Central memory CD4-positive, alpha-beta T cell (primary cell): Measurements from ENCODE around the gene FRMPD2.
"Not testable (repeated sequence)": the region's sequence is repeated elsewhere in the genome, so short reads cannot be mapped to it uniquely, and the experiment has no call there.

Experiments
- DNase-seq: peaks from one replicate; pipeline ENCODE4 v3.0.0; 2022

The FRMPD2 gene

DNA sequence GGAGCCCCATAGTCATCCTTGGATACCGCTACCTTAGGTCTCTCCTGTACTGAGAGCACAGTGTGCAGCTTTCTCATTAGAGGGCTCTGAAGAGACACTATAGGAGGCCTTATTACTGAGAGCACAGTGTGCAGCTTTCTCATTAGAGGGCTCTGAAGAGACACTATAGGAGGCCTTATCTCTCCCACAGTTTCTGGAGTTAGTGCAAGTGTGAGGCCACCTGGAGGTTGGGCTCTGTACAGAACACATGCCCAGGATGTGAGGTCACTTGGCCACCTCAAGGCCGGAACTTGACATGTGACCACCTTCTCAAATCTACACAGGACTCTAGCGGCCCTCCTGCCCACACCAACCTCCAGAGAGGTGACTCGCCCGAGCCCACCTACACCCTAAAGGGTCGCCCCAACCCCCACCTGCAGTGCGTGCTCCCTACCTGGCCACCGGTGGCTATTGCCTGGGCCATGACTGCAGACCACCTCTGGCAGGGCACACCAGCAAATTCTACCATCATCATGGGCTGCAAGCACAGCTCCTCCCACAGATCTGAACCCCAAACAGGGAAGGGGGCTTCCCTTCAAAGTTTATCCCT, 24.6 kb downstream of the FRMPD2 start:
- no peak for DNase-seq

DNA sequence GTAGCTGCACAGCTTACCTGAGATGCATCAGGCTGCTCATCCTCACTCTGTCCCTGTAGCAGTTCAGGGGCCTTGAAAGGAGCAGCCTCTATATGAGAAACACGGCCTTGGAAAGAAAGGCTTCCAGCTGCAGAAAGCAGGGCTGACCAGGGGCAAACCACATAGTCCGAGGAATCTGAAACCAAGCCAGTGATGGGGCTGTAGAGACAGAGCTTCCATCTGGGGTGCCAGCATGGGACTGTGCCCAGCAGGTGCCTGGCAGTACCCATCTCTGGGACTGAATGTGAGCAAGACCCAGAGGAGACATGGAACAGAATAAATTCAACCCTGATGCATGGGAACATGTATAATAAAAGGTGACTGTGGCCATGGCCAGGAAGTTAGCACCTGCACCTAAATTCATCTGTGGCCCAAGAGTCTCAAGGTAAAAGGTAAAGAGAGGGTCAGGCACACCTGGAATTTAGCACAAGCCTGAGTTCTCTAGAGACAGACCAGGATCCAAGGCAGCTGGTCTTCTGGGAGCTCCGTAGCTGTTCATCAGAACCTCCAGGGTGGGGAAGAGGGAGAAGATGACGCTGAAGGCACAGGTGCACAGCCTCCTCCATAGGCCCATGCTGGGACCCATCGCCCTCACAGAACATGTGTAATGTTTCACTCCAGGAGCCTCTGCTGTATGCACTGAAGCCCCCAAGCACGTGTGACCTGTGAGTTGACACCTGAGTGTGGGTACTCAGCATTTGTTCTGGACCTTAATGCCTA, 25.3 kb downstream of the FRMPD2 start:
- DNase-seq = no peak

DNA sequence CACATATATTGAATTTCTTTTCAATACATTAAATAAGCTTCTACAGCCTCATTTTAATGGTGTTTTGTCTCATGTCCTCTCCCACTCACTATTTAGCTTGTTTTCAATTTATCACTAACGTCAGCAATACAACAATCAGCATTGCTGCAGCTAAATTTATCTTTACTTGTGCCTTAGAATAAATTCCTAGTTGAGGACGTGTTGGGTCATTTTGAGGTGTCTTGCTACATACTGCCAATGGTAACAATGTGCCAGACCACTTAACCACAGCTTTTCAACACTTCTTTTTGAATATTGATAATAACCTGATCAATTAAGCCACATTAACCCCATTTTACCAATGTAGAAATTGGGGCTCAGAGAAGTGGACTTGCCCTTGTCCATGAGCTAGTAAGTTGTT, 26.0 kb downstream of the FRMPD2 start:
- no peak for DNase-seq

DNA sequence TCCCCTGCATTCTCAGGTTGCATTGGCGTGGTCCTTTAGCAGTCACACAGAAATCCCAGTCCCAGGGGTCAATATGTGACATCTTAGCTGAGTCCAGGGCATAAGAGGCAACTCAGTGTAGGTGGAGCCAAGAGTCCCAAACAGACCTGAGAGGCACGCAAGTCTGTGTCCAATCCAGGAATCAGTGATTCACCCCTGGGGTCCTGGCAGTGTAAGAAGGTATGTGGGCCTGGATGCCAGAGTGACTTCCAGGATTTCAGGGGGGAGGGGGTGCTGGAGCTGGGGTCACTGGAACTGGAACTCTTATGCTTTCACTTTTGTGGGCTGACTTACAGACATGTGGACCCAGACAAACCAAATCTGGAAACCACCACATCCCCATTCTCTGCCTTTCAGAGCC, 26.8 kb downstream of the FRMPD2 start:
- DNase-seq = no peak

DNA sequence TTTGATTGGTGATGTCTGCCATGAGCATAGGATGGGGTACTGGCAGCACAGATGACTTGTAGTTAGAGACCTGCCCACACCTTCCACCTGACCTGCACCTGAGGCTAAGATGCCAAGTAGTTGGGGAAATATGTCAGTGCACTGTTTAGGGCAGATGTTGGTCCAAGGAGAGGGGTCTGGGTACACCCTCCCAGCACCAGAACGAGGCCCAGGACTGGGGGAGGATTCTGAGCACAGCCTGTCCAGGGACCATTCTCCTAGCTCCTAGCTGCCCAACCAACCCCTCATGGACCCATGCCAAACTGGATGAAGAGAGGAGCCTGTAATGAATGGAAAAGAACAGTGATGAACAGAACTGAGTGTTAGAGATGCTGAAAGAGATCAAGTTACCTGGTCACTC, 28.0 kb downstream of the FRMPD2 start:
- no peak for DNase-seq

DNA sequence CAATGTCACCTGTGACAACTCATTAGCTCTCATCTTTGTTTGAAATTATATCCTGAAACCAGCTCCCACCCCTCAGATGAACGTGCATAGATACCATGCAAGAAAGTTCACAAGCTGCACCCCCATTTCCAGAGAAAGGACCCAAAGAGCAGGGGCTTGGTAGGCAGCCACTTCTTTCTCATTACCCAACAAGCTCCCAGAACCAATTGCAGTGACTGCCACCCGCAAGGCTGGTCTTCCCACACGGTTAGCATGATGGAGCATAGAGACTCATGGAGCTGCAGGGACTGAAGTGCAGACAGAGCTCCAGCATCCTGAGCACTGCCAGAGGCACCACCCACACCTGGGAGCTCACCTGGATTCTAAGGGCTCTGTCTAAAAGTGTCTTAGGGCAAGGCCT, 28.5 kb downstream of the FRMPD2 start:
- no peak for DNase-seq

DNA sequence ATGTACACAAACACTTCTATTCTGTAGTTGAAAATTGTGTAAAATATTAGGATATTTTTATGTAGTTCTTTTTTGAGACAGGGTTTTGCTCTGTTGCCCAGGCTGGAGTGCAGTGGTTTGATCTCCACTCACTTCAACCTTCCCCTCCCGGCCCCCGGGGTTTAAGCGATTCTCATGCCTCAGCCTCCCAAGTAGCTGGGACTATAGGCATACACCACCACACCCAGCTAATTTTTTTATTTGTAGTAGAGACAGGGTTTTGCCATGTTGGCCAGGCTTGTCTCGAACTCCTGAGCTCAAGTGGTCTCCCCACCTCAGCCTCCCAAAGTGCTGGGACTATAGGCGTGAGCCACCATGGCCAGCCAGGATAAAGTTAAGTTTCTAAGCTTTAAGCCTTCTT, 30.6 kb downstream of the FRMPD2 start:
- not testable (repeated sequence) for DNase-seq

DNA sequence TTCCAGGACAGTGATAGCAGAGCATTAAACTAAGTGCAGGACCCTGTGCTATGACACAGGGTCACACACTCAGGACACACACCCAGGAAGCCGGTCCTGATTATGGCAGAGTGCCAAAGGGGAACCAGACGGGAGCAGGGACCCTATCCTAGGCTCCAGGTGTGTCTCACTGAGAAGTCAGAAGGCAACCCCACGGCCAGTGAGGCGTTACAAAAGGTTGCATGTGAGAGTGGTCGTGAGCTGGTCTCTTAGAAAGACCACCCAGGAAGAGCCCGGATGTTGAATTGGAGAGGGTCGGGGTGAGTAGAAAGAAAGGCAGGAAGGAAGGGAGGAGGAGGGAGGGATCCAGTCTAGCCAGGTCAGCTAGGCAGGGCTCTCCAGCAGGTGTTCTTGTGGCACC, 31.0 kb downstream of the FRMPD2 start:
- DNase-seq = no peak

DNA sequence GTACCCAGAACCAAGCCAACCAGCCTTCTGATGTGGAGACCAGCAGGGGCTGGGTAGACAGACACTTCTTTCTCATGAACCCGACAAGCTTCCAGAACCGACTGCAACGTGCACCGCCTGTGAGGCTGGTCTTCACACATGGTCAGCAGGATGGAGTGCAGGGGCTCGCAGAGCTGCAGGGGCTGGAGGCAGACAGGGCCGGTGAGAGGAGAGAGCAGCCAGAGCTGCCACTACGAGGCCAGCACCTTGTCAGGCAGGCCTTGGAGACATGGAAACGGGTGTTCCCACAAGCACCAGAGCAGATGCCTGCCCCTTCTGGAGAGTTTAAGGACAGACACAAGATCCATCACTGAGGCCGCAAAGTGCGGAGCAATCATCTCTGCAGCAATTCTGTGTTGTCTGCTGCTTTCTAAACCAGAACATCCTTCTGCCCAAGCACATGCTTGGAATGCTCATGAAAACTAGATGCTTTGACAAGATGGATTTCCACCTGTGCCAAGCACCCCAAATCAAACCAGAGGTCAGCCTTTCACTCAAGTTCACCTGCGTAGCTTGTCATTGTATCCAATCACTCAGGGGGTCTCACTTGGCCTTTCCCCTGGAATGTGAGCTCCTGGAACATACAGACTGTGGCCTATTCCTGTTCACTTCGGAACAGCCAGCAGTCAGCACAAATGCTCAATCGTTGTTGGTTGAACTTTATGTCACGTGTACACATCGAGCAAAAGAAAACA, 32.2 kb downstream of the FRMPD2 start:
- no peak for DNase-seq

DNA sequence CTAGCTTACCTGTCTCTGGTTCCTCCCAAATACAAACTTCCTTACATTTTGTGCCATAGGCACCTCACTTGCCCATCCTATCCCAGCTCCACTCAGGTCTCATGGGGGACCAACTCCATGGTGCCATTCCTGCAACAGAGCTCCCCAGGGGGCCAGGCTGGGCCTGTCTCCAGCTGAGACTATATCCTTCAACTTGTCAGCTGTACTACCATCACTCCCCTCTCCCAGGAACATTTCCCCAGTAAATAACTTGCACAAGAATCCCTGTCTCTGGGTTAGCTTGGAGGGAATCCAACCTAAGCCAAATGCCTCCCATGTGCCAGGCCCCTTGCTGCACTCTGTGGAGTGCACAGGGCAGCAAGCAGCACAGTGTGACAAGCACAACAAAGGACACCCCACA, 33.2 kb downstream of the FRMPD2 start:
- DNase-seq = no peak

DNA sequence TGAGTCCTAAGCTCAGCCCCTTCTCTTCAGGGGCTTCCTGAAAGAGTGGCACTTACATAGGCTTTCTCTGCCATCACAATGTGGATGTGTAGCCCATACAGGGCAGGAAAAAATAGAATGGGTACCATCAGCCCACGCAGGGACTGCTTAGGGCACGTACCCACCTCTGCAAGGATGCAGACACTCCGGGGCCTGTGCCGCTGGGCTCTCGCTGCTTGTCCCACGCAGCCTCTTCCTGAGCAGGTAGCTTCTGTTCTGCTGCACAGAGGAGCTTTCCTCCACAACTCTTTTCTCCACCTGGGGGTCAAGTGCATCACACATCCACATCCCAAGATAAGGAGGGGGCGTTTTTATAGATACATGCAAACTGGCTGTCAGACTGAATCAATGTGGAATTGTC, 34.3 kb downstream of the FRMPD2 start:
- DNase-seq = no peak

DNA sequence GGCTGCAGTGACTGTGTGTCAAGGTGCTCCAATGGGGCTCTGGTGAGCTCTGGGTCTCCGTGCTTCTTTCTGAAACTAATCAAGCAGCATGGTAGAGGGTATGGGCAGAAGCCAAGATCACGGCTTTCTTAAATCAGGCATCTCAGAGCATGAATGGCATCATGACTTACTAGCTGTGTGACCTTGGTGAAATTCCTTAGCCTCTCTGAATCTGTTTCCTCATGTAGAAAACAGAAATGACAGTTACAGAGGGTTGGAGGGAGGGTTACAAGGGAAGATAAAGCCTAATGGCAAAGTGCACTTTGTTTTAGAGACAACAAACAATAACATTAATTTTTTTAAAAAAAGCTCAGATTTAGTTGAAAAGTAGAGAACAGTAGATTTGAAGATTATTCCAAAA, 34.9 kb downstream of the FRMPD2 start:
- DNase-seq = no peak

DNA sequence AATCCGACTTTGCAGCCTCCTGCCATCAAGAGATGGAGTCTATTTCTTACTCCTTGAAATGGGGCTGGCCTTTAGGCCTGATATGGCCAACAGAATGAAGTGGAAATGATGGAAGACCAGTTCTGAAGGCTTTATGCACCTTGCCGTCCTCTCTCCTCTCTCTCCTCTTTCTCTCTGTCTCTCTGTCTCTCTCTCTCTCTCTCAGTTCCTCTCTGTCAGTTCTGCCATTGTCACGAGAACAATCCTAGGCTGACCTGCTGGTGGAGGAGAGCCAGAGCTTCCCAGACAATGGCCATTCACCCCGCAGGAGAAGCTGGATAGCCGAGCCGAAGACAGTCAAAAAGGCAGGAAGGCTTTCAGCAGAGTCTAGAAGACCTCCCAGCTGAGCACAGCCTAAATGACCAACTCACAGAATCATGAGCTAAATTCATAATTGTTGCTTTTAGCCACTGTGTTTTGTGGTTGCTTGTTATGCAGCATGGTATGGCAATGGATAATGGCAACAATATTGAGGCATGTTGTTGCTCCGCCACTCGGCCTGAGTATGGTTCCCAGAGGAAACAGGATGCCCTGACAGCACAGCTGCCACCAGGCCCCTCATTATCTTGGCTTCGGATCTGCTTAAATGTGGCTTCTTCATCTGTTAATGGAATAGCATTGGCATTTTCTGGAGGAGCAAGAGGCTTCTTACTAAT, 35.5 kb downstream of the FRMPD2 start:
- no peak for DNase-seq

DNA sequence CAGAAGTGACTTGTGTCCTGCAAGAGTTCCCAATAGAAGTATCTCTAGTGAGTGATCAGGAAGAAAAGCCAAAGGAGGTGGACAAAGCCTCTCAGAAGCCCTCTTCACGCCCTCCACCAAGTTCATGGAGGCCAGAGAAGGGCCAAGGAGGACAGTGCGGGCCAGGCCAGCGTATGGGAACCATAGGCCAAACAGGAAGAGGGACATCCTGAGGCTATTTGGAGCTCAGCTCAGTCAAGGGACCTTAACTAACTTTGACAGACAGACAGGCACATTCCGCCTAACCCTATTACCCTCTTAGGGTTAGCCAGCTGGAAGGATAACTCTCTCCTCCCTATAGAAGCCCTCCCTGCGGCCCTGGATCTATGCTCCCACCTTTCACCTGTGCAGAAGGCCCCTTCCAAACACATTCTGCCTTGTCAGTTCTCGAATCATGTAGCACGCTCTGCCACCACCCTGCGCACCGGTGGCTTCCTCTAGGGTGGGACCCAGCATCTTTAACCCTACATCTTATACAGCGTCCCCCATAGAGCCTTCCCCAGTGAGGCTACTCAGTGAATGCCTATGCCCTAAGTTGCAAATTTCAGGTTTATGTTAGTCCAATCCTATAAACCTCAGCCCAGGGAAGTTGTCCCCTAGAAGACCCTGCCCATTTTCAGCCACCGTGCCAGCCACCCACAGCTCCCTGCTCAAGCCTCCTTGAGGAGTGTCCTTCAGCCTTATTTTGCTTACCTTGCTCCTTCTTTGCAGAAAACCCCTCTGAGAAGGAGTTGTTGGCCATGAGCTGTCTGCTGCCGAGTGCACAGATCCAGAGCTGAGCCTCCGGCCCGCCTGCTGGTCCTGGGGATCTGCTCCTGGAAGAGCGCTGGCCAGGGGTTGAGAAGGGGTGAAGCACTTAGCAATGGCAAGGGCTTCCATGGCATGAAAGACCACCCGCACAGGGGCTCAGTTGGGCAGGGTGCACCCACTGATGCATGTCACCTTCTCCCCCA, 36.9 kb downstream of the FRMPD2 start:
- no peak for DNase-seq

DNA sequence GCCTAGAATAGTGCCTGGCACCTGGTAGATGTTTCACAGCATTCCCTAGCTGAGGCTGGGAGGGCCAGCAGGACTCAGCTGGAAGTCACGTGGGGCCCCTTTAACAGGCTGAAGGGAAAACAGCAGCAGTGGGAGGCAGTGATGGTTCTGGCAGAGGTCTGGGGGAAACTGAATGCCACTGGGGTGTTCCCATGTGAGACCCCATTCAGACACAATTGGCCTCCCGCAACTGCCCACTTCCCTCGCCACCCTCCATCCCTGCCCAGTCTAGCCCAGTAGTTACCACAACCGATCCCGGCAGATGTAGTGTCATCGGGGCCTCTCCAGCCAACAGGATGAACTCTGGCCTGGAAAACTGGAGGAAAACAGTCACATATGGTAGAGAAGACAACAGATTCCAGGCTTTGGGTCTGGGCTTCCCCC, 38.3 kb downstream of the FRMPD2 start:
- DNase-seq = no peak

DNA sequence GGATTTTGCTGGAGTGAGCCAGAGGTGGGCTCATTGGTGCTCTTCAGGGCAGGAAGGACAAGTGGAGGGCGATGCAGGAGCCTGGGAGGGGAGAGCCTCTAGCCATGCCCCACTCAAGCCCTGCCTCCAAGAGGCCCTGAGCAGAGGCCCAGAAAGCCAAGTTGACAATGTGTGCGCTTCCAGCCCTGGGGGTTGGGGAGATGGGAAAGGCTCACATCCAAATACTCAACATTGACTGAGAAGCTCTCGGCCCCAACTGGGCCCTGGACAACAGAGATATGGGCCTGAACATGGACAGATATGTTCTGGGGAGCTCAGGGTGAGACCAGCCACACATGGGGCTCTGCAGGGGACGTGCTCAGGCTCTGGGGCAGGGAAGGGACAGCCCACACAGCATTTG, 39.0 kb downstream of the FRMPD2 start:
- DNase-seq = no peak

DNA sequence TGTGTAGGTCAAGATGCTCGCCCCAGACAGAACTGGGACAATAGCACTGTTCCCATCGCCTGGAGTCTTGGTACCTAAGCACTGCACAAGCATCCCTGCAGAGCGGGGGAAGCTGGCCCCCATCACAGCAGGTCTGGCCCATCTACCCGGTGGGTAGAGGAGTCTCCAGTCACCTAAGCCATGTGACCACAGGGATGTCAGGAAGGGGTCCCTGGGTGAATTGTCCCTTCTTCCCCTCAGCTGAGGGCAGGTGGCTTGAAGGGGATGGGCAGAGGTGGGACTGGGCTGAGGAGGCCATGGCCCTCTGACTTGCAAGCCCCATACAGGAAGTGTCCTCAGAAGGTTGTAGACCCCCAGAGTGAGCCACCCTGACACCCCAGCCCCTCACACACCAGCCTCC, 39.7 kb downstream of the FRMPD2 start:
- no peak for DNase-seq

DNA sequence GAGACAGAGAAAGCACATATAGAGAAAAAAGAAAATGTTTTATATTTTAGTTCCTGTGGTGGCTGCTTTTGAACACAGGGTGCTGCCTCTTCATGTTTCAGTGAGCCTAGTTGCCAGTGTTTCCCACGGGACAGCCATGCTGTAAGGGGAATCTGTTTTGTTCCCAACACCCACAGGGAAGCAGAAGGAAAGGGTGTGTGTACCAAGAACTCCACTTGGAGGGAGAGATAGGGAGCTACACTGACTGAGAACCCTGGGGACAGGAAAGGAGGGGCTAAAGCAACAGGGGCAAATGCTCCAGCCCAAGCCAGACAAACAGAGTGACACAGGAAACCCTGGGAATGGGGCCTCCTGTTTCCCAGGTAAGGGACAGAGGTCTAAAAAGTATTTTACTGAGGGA, 40.2 kb downstream of the FRMPD2 start:
- DNase-seq = no peak

DNA sequence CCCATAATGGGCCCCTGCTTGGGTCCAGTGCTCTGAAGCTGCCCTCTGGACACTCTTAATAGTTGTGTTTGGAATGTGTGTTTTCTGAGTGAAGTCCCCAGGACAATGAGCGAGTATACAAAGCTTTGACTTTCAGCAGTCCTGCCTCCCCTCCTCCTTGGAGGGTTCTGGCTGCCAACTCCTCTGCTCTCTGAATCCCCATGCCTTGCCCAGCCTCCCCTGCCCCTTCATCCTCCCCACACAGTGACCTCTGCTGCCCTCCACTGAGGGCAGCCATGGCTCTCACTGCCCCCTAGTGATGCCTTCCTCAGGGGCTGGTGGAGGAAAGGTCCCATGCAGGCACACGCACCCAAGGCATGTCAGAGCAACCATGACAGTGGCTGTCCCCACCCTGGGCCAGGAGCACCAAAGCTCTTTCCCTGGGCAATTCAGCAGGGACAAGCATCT, 40.9 kb downstream of the FRMPD2 start:
- no peak for DNase-seq

DNA sequence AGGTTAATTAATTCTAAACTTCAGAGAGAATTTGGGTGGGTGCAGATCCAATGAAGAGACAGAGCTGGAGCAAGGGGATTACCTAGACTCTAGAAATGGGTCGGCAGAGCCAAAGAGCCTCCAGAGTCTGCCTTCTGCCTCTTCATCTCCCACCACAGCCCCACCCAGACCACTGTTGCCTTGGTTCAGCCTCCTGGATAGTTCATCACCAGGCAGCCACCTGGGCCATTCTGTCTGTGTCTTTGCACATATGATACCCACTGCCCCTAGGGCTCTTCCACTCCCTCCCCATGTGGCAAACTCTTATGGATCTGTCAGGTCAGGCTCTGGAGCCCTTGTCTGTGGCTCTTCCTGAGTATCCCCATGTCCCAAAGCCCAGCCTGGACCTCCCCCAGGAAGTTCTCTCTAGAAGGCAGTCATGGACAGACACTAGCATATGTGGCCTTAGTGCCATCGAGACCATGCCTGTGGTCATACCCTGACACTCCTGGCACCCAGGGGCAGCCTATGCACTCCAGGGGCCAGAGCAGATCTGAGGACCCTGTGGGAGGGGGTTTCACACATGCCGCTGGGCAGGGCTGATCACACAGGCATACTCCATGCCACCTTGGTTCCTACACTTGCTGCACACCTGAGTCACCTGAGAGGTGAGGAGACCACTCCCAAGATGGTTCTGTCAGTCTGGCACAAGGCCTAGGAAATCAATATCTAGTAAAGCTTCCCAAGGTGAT, 41.6 kb downstream of the FRMPD2 start:
- no peak for DNase-seq

DNA sequence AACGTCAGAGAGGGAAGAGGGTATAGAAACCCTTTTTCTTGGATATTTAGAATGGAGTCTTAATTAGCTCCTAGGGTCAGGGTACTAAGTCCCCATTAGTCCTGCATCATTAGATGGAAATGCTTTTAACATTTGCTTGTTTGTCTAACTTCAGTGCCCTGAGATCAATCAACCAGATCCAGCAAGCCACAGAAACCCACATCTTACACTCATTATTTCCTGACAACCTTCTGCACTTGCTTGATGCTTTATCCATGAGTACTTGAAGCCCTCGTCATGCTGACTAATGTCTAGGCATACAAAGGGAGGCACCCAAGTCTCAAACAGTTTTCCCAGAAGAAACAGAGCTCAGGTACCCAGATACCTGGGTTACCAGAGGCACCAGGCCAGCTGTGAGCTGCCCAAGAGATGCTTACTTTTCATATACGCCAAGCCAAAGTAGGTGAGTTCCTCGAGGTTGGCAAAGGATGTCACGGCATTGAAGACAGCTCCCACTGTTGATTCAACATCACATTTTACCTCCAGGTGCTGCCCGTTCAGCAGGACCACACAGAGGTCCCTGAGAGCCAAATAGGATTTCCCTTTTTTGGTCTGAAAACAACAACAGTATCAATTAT, 42.7 kb downstream of the FRMPD2 start:
- no peak for DNase-seq
